Measurements from ENCODE around the gene FBLN1.

FBLN1 gene

DNA sequence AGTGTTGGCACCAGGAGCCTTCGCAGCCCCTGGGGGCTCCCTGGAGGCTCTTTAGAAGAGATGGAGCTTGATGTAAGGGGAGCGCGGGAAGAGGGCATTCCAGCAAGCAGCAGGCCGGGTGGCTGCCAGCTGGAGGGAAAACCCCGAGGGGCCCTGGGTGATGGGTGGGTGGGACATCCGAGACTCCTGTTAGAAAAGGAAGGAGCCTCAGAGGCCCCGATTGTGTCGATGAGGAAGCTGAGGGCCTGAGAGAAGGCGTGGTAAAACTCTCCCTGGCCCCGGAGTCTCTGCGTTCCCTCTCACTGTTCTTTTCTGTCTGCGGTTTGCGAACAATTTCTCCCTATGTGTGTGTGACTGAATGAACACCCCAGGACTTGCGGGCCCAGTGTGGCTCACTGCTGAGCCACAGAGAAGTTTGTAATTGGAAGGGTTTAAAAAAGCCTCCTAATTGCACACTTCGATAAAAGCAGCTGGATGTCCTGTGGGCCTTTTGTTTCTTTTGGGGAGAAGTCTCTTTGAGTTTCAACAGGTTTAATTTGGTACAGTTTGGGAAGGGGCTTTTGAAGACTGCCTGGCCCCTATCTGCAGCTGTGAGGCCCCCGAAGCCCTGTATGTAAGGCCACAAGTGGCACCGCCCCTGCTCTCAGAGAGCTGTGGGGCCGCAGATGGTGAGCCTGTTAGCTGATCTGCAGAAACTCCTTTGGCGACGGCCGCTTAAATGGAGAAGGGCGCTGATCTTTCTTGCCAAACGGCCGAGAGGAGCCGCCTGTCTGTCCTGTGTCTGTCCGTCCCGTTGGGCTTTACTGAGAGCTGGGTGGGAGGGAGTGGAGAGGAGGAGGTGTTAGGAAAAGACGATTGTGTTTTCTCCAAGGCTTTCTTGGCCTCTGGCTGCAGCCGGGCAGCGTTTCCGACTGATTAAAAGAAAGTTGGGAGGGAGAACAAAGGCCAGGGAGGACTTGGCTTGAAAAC is 2.0 kb downstream of the FBLN1 start:
- no peak for DNase-seq (ENCODE audit: low spot score)

DNA sequence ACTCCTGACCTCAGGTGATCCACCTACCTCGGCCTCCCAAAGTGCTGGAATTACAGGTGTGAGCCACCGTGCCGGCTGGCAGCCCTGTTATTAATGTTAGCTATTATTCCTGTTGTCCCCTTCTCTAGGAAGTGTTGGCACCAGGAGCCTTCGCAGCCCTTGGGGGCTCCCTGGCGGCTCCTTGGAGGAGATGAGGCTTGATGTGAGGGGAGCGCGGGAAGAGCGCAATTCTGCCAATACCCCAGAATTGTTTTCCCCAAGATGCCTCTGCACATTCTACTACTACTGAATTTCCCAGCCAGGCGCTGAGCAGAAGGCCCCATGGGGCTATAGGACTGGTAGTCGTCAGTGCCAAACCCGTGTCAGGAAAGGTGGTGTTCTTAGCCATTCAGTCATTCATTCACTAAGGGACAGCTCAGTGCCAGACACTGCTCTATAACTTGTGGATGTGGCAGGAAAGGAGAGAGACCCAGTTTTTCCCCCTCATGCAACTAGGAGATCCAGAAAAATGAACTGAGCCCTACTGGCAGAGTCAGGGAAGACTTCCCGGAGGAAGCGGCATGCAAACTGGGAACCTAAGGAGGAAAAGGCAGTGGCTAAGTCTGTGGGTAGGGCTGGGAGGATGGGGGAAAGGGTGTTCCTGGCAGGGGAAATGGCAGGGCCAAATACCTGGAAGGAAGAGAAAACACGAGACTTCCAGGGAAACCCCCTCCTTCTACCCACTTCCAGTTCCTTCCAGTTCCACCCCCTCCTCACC is 3.5 kb downstream of the FBLN1 start:
- DNase-seq (ENCODE audit: low spot score), result no peak

DNA sequence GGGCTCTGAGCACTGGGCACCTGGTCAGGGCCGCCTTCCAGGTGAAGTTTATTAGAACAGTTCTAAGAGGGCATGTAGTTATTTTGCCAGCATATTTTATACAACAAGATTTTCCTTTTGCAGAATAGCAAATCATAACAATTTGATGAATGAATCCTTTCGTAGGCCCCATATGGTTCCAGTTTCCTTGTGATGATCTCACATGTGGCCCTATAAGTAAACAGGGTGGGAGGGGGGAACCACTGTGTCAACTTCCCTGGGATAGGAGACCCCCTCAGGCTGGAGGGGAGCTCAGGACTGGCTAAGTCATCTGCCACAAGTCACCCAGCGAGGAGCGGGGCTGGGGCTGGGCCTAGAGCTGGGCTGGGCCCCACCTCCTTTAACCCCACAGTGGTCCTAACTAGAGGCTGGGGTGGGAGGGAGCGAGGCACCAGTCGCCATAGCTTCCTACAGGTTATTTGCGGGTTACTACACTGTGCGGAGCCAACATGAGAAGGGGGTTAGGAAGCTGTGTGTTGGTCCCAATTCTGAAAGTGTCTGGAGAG is 4.2 kb downstream of the FBLN1 start:
- no peak for DNase-seq (ENCODE audit: low spot score)

DNA sequence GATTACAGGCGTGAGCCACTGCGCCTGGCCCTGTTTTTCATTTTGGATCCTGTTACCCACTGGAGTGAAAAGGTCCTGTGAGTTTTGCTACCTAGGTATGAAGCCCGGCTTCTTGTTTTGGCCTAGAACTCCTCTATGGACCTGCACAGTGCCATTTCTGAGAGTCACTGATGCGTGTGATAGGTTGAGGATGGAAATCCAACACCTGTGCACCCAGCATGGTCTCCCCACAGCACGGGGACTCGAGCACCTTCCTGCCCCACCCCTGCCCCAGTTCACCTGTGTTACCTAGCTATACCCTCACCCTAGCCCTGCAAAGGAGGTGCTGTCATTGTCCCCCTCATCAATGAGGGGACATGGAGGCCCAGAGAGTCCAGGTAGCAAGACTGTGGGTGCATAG is 5.1 kb downstream of the FBLN1 start:
- DNase-seq (ENCODE audit: low spot score), result no peak

DNA sequence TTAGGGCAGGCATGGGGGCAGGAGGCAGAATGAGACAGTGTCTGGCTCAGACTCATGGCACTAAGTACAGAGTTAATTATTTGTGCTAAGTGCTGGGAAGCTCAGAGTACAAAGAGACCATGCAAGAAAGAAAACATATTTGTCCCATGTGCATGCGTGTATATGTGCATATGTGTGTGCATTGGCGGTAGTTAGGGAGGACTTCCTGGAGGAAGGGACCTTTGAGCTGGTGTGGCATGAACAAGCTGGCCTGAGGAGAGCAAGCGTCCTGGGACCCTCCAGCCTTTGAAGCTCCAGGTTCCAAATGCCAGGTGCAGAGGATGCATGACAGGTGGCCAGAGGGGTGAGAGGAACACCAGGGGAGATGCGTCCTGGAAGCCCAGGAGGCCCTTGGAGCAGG is 6.1 kb downstream of the FBLN1 start:
- no peak for DNase-seq (ENCODE audit: low spot score)

DNA sequence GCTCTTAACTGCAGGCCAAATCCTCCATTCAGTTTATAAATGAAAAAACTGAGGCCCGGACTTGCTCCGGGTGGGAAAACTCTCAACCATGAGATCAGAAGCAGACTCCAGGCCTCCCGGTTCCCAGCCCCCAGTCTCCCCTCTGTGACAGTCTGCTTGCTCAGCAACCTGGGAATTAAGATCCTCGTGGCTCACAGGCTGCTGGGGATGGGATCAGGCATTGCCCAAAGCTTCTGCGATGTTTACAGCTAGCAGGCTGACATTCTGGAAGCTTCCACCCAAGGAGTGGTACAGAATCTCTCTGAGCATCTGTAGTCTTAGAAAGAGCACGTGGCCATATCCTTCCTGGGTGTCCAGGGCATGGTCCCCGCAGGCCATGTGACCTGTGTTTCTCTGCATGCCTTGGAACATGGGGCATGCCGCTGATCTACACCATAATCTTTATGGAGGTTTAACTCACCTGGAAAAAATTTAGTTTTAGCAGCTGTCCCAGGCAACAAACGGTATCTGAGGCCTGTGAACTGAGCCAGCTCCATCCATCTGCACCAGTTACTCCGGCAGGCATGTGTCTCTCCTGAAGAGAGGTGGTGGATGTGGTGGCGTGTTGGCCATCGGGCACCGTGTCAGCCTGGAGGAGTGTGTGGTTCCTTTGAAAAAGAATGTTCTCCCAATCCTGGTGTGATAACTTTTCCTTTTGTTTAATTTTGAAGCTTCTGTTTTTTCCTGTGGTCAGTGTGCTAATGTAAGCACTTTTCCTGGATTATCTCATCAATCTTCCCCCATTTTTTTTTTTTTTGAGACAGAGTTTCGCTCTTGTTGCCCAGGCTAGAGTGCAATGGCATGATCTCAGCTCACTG is 7.9 kb downstream of the FBLN1 start:
- no peak for DNase-seq (ENCODE audit: low spot score)

DNA sequence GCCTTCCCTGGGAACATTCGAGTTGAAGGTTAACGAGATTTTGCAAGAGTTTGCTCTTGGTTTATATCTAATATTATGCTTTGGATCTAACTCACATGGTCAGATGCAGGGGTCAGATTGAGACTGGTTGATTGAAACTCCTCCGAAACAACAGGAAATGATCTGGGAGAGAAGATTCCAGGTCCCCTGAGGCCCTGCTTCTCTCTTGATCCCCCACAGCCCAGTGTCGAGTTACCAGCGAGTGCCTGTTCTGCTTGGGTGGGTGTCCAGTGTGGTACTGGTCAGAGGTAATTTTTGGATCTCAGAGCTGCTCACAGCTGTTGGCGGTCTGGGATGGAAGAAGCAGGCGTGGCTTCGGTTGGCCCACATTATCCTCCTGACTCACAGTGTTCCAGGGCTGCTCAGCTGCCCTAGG is 9.2 kb downstream of the FBLN1 start:
- DNase-seq (ENCODE audit: low spot score), result no peak

DNA sequence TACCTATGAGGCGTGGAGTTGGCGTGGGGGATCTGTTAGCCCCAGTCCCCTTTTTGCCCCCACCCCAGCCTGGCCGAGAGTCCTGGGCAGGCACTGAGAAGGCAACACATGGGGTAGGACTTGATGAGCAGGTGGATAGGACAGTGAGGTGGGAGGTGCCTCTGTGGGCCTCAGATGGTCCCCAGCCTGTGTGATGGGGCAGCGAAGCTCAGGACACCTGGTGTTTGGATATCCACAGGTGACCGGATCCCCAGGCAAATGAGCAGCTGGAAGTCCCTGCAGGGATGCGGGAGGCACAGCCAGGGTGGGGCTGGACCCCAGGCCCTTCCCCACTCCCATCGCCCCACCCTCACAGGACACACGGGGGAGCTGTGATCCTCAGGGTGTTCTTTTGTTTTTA is 9.7 kb downstream of the FBLN1 start:
- no peak for DNase-seq (ENCODE audit: low spot score)

DNA sequence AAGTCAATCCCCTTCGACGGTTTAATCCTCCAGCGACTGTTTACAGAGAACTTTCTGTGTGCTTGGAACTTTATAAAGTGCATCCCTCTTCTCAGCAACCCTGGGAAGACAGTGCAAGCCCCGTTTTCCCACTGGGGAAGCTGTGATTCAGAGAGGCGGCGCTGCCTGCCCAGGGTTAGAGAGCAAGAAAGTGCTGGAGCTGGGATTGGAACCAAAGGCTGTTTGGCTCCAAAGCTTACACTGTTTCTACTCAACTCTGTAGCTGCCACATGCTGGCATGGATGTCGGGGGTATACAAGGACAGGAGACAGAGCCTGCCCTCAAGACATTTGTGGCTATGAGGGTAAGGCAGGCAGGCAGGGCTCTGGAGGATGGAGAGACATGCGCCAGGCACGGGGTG is 13.0 kb downstream of the FBLN1 start:
- no peak for DNase-seq (ENCODE audit: low spot score)

DNA sequence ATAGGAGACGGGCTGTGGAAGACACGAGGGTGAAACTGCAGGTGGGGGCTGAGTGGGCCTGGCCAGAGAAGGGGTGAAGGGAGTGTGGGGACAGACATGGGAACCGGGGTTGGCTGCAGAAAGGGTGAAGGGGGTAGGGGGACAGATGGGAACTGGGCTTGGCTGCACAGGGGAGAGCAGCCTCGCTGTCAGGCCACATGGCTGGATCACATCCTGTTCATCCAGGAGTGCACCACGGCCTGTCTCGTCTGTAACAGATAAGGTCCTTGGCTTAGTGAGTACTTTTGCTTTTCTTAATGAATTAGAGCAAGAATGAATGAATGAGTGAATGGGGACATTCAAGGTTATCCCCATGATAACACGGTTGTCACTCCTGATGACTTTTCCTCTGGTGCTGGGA is 13.5 kb downstream of the FBLN1 start:
- no peak for DNase-seq (ENCODE audit: low spot score)

DNA sequence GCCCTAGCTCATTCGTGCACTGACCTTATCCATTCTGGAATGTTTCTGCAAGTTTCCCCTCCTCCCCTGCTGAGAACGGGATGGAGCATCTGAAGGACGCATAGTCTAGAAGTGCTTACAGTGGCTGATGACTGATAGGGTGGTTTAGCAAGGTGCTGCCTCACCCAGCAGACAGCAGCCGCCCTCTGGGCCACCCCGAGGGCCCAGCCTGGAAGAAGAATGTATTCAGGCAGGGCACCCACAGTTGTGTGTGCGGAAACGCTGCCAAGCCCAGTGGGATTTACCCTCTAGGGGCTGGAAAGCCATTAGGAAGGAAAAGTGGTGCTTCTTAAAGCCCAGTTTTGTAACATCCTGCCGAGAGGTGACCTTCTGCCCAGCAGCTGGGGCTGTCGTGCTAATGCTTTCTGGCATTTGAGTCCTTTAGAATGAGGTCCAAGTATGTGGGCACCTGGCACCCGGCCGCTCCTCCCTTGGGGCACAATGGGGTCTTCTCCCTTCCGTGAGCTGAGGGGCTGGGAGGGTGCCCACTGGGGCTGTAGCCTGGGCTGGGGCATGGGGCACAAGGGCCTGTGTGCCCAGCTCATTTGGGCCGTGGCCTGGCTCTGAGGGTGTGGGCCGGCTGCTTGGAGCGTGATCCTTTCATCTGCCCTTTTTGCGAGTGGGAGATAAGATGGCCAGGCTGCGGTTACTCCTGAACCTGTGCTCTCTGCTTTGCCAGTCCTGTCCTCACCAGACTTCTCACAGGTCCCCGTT is 14.4 kb downstream of the FBLN1 start:
- DNase-seq (ENCODE audit: low spot score), result no peak

DNA sequence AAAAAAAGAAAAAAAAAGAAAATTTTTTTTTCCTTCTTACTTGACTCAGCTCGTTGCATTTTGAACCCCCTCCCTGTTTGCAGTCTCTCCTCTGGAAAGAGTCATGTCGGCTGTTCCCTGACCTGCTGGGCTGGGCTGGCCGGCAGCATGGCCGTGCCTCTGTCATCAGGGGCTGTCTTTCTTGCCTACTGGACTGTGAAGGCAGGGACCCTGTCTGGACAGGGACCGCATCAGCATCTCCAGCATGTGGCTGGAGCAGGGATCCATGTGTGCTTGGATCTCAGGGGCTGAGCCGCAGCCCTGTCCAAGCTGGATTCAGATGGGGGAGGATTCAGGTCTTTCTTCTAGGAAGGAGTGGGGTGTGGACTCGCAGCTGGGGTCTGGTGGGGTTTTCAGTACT is 15.5 kb downstream of the FBLN1 start:
- no peak for DNase-seq (ENCODE audit: low spot score)

DNA sequence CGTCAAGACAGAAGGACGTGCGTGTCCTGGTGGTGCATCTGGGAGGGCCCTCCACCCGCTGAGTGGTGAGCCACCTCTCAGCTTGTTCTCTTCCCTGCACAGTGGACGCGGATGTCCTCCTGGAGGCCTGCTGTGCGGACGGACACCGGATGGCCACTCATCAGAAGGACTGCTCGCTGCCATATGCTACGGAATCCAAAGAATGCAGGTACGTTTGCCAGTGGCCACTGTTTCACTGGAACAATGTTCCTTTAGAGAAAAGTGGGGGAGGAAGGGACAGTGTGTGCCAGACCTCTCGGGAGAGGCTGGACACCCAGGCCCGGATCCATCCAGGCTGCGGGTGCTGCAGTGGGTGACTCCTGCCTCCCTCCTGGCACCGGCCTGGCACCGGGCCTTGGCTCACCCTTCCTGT is 15.9 kb downstream of the FBLN1 start:
- no peak for DNase-seq (ENCODE audit: low spot score)

DNA sequence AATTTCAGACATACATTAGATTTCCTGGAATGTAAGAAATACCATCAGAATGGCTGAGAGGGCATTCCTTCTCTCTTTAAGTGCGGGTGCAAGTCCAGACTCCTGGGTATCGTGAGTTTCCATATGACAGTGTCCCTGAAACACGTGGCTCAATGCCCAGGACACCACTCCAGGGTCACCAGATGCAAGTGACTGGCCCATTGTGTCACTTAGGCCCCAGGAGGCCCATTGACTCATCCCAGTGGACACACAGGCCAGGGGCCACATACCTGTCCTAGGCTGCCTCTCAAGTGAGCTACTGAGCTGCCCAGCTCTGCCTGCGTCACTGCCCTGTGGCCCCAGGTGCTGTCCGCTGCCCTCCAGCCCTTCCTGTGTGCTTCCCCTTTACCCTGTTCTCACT is 18.5 kb downstream of the FBLN1 start:
- DNase-seq (ENCODE audit: low spot score), result no peak

DNA sequence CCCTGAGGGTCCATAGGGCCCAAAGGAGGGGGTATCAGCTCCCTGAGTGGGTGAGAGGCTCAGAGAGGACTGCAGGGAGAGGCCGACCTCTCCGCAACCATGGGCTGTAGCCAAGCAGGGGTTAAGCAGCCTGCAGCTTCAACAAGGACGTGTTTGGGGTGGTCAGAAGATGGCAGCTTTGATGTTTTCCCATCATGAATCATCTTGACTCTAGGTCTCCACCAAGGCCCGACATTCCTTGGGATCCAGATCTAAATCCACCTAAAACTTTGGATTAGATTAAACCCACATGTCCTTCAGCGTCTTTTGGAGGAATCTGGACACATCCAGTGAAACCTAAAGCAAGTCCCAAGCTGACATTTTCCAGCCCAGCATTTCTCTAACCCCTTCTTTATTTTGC is 19.8 kb downstream of the FBLN1 start:
- DNase-seq (ENCODE audit: low spot score), result no peak

DNA sequence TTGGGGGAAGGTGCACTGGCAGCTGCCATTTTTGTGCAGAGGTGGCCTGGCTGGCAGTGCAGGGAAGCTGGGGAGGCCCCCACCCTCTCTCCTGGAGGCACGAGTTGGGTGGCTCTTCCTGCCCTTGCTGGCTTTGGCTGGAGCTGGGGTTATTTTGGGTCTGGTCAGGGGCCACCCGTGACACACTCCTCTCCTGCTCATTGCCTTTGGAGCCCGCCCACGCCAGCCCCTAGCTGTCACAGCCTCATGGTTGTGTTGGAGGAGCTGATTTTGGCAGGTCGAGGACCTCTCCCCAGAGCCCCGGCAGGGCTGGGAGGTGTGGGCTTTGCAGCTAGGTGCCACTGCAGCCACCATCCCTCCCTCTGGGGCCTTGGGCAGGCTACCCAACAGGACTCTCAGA is 21.5 kb downstream of the FBLN1 start:
- DNase-seq (ENCODE audit: low spot score), result no peak

DNA sequence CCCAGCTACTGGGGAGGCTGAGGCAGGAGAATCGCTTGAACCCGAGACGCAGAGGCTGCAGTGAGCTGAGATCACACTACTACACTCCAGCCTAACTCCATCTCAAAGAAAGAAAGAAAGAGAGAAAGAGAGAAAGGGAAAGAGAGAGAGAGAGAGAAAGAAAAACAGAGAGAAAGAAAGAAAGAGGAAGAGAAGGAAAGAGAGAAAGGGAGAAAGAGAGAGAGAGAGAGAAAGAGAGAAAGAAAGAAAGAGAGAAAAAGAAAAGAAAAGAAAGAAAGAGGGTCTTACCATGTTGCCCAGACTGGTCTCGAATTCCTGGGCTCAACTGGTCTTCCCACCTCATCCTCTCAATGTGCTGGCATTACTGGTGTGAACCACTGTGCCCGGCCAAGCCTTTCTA is 22.3 kb downstream of the FBLN1 start:
- no peak for DNase-seq (ENCODE audit: low spot score)

DNA sequence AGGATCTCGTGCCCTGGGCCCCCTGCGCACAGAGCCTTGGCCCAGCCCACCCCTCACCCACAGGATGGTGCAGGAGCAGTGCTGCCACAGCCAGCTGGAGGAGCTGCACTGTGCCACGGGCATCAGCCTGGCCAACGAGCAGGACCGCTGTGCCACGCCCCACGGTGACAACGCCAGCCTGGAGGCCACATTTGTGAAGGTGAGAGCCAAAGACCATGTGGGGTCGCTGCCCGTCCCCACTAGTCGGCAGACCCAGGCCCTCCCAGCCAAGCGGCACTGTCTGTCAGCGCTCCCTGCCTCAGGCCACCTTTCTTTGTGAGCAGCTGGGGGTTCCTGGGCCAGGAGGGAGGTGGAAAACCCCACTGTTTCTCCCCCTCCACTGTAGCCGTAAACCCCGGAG is 22.8 kb downstream of the FBLN1 start:
- DNase-seq (ENCODE audit: low spot score), result no peak

DNA sequence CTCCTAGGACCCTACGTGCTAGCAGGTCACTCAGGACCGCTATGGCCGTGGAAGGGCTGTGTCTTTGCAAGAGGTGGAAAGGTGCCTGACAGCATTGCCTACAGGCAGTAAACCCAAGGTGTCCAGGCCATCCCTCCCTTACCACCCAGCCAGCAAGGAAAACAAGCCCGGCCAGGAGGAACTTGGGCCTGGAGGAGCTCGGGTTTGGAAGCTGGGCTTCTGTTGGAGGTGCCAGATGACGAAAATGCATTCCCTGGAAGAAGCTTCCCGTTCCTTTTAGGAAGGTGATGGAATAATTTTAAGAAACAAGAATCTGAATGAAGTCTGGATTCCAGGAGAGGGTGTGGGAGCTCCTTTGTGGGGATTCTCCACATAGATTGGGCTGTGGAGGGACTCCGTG is 23.6 kb downstream of the FBLN1 start:
- no peak for DNase-seq (ENCODE audit: low spot score)

DNA sequence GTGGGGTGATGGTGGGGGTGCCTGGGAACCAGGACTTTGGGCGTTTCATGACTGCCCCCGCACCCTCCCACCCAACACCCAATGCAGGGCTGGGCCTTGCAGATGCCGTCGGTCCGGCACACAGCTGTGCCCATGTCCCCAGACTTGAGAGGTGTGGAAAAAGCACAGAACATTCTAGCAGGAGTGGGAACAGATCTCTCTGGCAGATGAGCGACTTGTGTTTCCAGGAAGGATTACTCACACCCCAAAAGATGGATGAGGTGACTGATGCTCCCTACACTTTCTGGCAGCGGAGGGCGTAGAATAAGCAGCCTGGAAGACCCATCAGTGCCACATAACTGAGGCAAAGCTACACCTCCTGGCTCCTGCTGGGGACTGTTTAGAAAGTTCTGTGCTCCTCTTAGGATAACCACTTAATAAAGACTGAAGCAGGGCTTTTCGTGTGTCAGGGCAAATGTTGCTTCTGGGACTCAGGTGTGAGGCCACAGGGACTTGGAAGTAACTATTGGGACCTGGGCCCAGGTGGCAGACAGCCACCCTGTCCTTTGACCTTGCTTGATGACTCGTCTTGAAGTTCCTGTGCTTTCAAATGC is 24.2 kb downstream of the FBLN1 start:
- no peak for DNase-seq (ENCODE audit: low spot score)

DNA sequence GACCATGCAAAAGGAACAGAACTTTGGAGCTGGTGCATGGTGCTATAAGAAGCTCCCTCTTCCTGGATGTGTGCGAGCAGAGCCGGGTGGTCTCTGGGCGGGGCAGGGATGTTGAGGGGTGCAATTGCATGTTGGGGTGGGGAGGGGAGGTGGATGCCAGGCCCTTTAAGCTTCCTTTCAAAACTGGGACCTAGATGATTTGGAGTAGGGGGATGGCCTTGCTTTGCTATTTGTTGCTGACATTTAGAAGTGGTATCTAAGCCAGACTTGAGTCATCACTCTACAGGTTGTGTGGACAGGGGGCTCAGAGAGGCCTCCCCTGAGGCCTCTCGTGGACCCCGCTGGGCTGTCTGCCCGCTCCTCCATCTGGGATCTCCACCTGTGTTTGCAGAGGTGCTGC is 24.8 kb downstream of the FBLN1 start:
- no peak for DNase-seq (ENCODE audit: low spot score)

Data from HuH-7 (cell line).